IMR-90 (cell line): ENCODE measurements around the gene MUC5B.

ENCODE experiments used
- BHLHE40 ChIP-seq: fragments of 150-350 bp; IDR thresholded peaks from 2 replicates; pipeline ENCODE4 v1.6.1; 2016; ENCODE audit warnings: mild to moderate bottlenecking, low read depth, low read length
- CEBPB ChIP-seq: IDR thresholded peaks from 2 replicates; pipeline ENCODE4 v1.6.1; 2012; ENCODE audit warnings: low read depth, low read length, improper control_type of control experiment
- CHD1 ChIP-seq: IDR thresholded peaks from 2 replicates; pipeline ENCODE4 v1.6.1; 2012; ENCODE audit warnings: low read depth, low read length, improper control_type of control experiment
- CTCF ChIP-seq: conservative IDR thresholded peaks from 2 replicates; pipeline ENCODE4 v1.5.1; 2012; ENCODE audit warnings: mild to moderate bottlenecking, low read depth, low read length, improper control_type of control experiment
- ELK1 ChIP-seq: fragments of 150-350 bp; IDR thresholded peaks from 2 replicates; pipeline ENCODE4 v1.6.1; 2016; ENCODE audit warnings: low read depth, mild to moderate bottlenecking, low read length, moderate library complexity, borderline replicate concordance
- FOS ChIP-seq: fragments of 150-350 bp; IDR thresholded peaks from 2 replicates; pipeline ENCODE4 v1.6.1; 2016; ENCODE audit warnings: low read depth, low read length
- MXI1 ChIP-seq: IDR thresholded peaks from 2 replicates; pipeline ENCODE4 v1.6.1; 2012; ENCODE audit warnings: low read depth, mild to moderate bottlenecking, low read length, moderate library complexity, borderline replicate concordance
- NFE2L2 ChIP-seq: fragments of 150-350 bp; IDR thresholded peaks from 2 replicates; pipeline ENCODE4 v1.6.1; 2016; ENCODE audit warnings: low read depth, mild to moderate bottlenecking, low read length
- POLR2A ChIP-seq: IDR thresholded peaks from 2 replicates; pipeline ENCODE4 v1.6.1; 2012; ENCODE audit warnings: mild to moderate bottlenecking, low read depth, low read length
- RAD21 ChIP-seq: IDR thresholded peaks from 2 replicates; pipeline ENCODE4 v1.6.1; 2012; ENCODE audit warnings: low read length, improper control_type of control experiment
- RCOR1 ChIP-seq: IDR thresholded peaks from 2 replicates; pipeline ENCODE4 v1.6.1; 2012; ENCODE audit warnings: mild to moderate bottlenecking, low read length, improper control_type of control experiment; ENCODE audit not compliant: insufficient replicate concordance
- RFX5 ChIP-seq: IDR thresholded peaks from 2 replicates; pipeline ENCODE4 v1.8.0; 2012; ENCODE audit warnings: low read depth, mild to moderate bottlenecking, low read length, moderate library complexity
- SMC3 ChIP-seq: fragments of 150-350 bp; IDR thresholded peaks from 2 replicates; pipeline ENCODE4 v1.6.1; 2016; ENCODE audit warnings: low read depth, mild to moderate bottlenecking, antibody characterized with exemption, low read length, moderate library complexity
- USF2 ChIP-seq: fragments of 150-350 bp; IDR thresholded peaks from 2 replicates; pipeline ENCODE4 v1.6.1; 2017; ENCODE audit warnings: mild to moderate bottlenecking, antibody characterized with exemption, low read length, low read depth

GRCh38 chr11:1287928-1288327, 65.1 kb downstream of the MUC5B start:
- TF ChIP-seq POLR2A (no peak), CTCF (no peak), USF2 (no peak), MXI1 (no peak), RFX5 (no peak), RAD21 (no peak), SMC3 (no peak), CHD1 (no peak), ELK1 (no peak), NFE2L2 (no peak), RCOR1 (no peak), BHLHE40 (no peak), CEBPB (no peak), FOS (no peak)
